Common myeloid progenitor, CD34-positive (primary cell): ENCODE results near the gene RFC2.

Experiments used
- CTCF ChIA-PET: fragments of 350-600 bp; sonication (Branson Sonifier 250); formaldehyde crosslinking; loops from one replicate; lab custom pipeline; 2021; ENCODE audit warnings: antibody characterized with exemption; lab: Charles Lee
- POLR2A ChIA-PET: fragments of 350-600 bp; sonication (Branson Sonifier 250); formaldehyde crosslinking; loops from one replicate; lab custom pipeline; 2021; ENCODE audit warnings: antibody characterized with exemption; lab: Charles Lee
- DNase-seq, 3 donors: peaks; one replicate each; pipeline versions ENCODE4 v3.0.0 to v3.0.0-alpha.2; 2013
- H3K27ac ChIP-seq, 2 experiments: 1 replicate in 1 of 2; 2 replicates in 1 of 2; pipeline ENCODE4 v1.7.0; 2013; ENCODE audit warnings: inconsistent platforms in 2 of 2, low read length in 2 of 2, mild to moderate bottlenecking in 2 of 2, low read depth in 1 of 2, moderate library complexity in 1 of 2; ENCODE audit not compliant: severe bottlenecking in 2 of 2, insufficient read depth in 1 of 2, poor library complexity in 1 of 2
- H3K27me3 ChIP-seq, 5 experiments: replicated peaks in 2 of 5; 1 replicate in 3 of 5; 2 replicates in 2 of 5; pipeline versions ENCODE4 v1.6.1 to v1.7.0; 2013; ENCODE audit warnings: low read length in 4 of 5, mild to moderate bottlenecking in 2 of 5, moderate library complexity in 2 of 5, inconsistent platforms in 1 of 5; ENCODE audit not compliant: insufficient read depth in 5 of 5, control insufficient read depth in 4 of 5
- H3K36me3 ChIP-seq, 4 experiments: 1 replicate in 2 of 4; 2 replicates in 2 of 4; pipeline versions ENCODE4 v1.6.1 to v1.7.0; 2013; ENCODE audit warnings: low read length in 3 of 4, control low read depth in 1 of 4, mild to moderate bottlenecking in 1 of 4; ENCODE audit not compliant: control insufficient read depth in 4 of 4, insufficient read depth in 4 of 4
- H3K4me1 ChIP-seq, 4 experiments: 1 replicate in 3 of 4; 2 replicates in 1 of 4; pipeline versions ENCODE4 v1.6.1 to v1.7.1; 2013; ENCODE audit warnings: low read length in 3 of 4, mild to moderate bottlenecking in 3 of 4, control low read depth in 1 of 4, inconsistent platforms in 1 of 4, moderate library complexity in 1 of 4; ENCODE audit not compliant: control insufficient read depth in 4 of 4, insufficient read depth in 4 of 4; ENCODE audit errors: control extremely low read depth in 1 of 4
- H3K4me3 ChIP-seq, 7 experiments: 1 replicate in 4 of 7; 2 replicates in 3 of 7; pipeline versions ENCODE4 v1.5.1 to v1.7.0; 2013; ENCODE audit warnings: mild to moderate bottlenecking in 7 of 7, low read length in 6 of 7, moderate library complexity in 6 of 7, inconsistent platforms in 2 of 7, low read depth in 2 of 7, control low read depth in 1 of 7; ENCODE audit not compliant: insufficient read depth in 4 of 7, control insufficient read depth in 1 of 7; ENCODE audit errors: extremely low read depth in 1 of 7
- H3K9me3 ChIP-seq, 5 experiments: 1 replicate in 4 of 5; 2 replicates in 1 of 5; pipeline versions ENCODE4 v1.6.1 to v1.7.1; 2013; ENCODE audit warnings: low read length in 4 of 5, mild to moderate bottlenecking in 2 of 5, inconsistent platforms in 1 of 5, low read depth in 1 of 5, moderate library complexity in 1 of 5; ENCODE audit not compliant: control insufficient read depth in 4 of 5, insufficient read depth in 2 of 5; ENCODE audit errors: control extremely low read depth in 1 of 5
- WGBS: methylation state at CpG from one replicate; pipeline ENCODE4 v1.1.5; 2013; ENCODE audit not compliant: insufficient coverage; 5-methylcytosine and 5-hydroxymethylcytosine counted together

Gene RFC2

GRCh38 chr7:74293577-74293908 lies 39.3 kb upstream of the RFC2 start:
- POLR2A ChIA-PET: interaction anchor here (1.4 kb wide), 1 partner anchor 39 kb away, joined by 3 read pairs; the partner anchor contains the start of gene RFC2
- 50% methylated on average over 2 of the region's 4 CpGs for WGBS
- no peak overlapping the region for H3K27ac ChIP-seq
- no peaks in the 10 kb centered on the region for H3K9me3 ChIP-seq
- H3K4me3 ChIP-seq: peak overlapping the region in 1 of 7 experiments; percentile 6
- peaks cover 5 to 52% (median 33%) of the 10 kb centered on the region in 4 experiments for H3K4me1 ChIP-seq
- no peak for DNase-seq
- H3K27me3 ChIP-seq: no peaks in the 10 kb centered on the region
- H3K36me3 ChIP-seq: peaks cover 0 to 3% (median 1%) of the 10 kb centered on the region in 4 experiments
- CTCF ChIA-PET: interaction anchor here (0.5 to 2.5 kb wide), 4 partner anchors 11 to 101 kb away, joined by 3 to 6 read pairs (median 4); no protein-coding TSS in a partner anchor

GRCh38 chr7:74292757-74293576 lies 38.8 kb upstream of the RFC2 start:
- ChIA-PET CTCF (interaction anchor here (0.6 to 1.4 kb wide), 4 partner anchors 11 to 102 kb away, joined by 3 to 4 read pairs (median 3); no protein-coding TSS in a partner anchor), POLR2A (interaction anchor here (1.4 kb wide), 1 partner anchor 38 kb away, joined by 3 read pairs; the partner anchor contains the start of gene RFC2)
- Histone ChIP-seq H3K36me3 (peaks cover 0 to 3% (median 1%) of the 10 kb centered on the region in 4 experiments), H3K4me1 (peaks cover 5 to 58% (median 36%) of the 10 kb centered on the region in 4 experiments), H3K27ac (no peak overlapping the region), H3K27me3 (no peaks in the 10 kb centered on the region), H3K4me3 (peak overlapping the region in 1 of 7 experiments; percentile 6), H3K9me3 (no peaks in the 10 kb centered on the region)
- WGBS: over 99% methylated on average over 8 of the region's 18 CpGs
- DNase-seq: no peak

- CTCF ChIA-PET: interaction anchor here (1.0 to 1.5 kb wide), 3 partner anchors 21 to 81 kb away, joined by 3 read pairs; no protein-coding TSS in a partner anchor
- H3K4me1 ChIP-seq: peaks cover 5 to 70% (median 41%) of the 10 kb centered on the region in 4 experiments
- no peak overlapping the region for H3K27ac ChIP-seq
- no peak for DNase-seq
- H3K36me3 ChIP-seq: peaks cover 0 to 3% (median 0%) of the 10 kb centered on the region in 4 experiments
- POLR2A ChIA-PET: no interaction called here
- whole genome bisulfite sequencing: 84% methylated on average over 4 of the region's 5 CpGs
- no peaks in the 10 kb centered on the region for H3K27me3 ChIP-seq
- H3K4me3 ChIP-seq: peak overlapping the region in 1 of 7 experiments; percentile 93
- H3K9me3 ChIP-seq: no peaks in the 10 kb centered on the region
Observed at GRCh38 chr7:74291535-74291934, 37.3 kb upstream of the RFC2 start.

GRCh38 chr7:74290981-74291441 lies 36.8 kb upstream of the RFC2 start:
- Histone ChIP-seq H3K36me3 (peaks cover 0 to under 1% (median 0%) of the 10 kb centered on the region in 4 experiments), H3K9me3 (no peaks in the 10 kb centered on the region), H3K4me1 (peaks cover 5 to 70% (median 41%) of the 10 kb centered on the region in 4 experiments), H3K27me3 (no peaks in the 10 kb centered on the region), H3K4me3 (peak overlapping the region in 6 of 7 experiments; percentile 79 to 93 (median 86)), H3K27ac (no peak overlapping the region)
- 61% methylated on average over 6 of the region's 10 CpGs for WGBS
- DNase-seq: peak in 2 of 3 donors; percentile 58 to 62
- POLR2A ChIA-PET: interaction anchor here (0.9 kb wide), 1 partner anchor 15 kb away, joined by 3 read pairs; no protein-coding TSS in a partner anchor
- CTCF ChIA-PET: interaction anchor here (0.5 to 1.5 kb wide), 6 partner anchors 11 to 95 kb away, joined by 3 read pairs; no protein-coding TSS in a partner anchor

- Histone ChIP-seq H3K4me3 (peak overlapping the region; percentile 60 to 93 (median 81)), H3K4me1 (peaks cover 5 to 70% (median 41%) of the 10 kb centered on the region in 4 experiments), H3K27me3 (no peaks in the 10 kb centered on the region), H3K36me3 (no peaks in the 10 kb centered on the region), H3K27ac (peak overlapping the region in 1 of 2 experiments; percentile 34), H3K9me3 (no peaks in the 10 kb centered on the region)
- peak in 1 of 3 donors; percentile 53 for DNase-seq
- POLR2A ChIA-PET: interaction anchor here (0.9 kb wide), 1 partner anchor 15 kb away, joined by 3 read pairs; no protein-coding TSS in a partner anchor
- CTCF ChIA-PET: interaction anchor here (0.7 to 1.5 kb wide), 5 partner anchors 10 to 82 kb away, joined by 3 read pairs; no protein-coding TSS in a partner anchor
- WGBS: 2% methylated on average over 7 of the region's 9 CpGs
Observed at GRCh38 chr7:74290553-74290950, 36.4 kb upstream of the RFC2 start.

GRCh38 chr7:74289659-74290552 lies 35.7 kb upstream of the RFC2 start:
- ChIA-PET CTCF (interaction anchor here (0.7 to 5.9 kb wide), 4 partner anchors 10 to 80 kb away, joined by 3 to 70 read pairs (median 3); no protein-coding TSS in a partner anchor), POLR2A (interaction anchor here (0.9 kb wide), 1 partner anchor 14 kb away, joined by 3 read pairs; no protein-coding TSS in a partner anchor)
- peak; percentile 41 to 79 (median 74) for DNase-seq
- H3K27ac ChIP-seq: peak overlapping the region in 1 of 2 experiments; percentile 43
- H3K4me1 ChIP-seq: peaks cover 5 to 75% (median 44%) of the 10 kb centered on the region in 4 experiments
- H3K27me3 ChIP-seq: no peaks in the 10 kb centered on the region
- under 1% methylated on average over 46 of the region's 60 CpGs for WGBS
- no peaks in the 10 kb centered on the region for H3K9me3 ChIP-seq
- peak overlapping the region; percentile 60 to 93 (median 81) for H3K4me3 ChIP-seq
- no peaks in the 10 kb centered on the region for H3K36me3 ChIP-seq
